Calu3 (cell line): ENCODE data around the gene ADSL. TPM values are rescaled to one million over a fixed set of nuclear protein-coding genes. Genes with fewer than 3 reads are reported as not detected.

Experiments used
- BruUV-seq: library from RNA; stranded (reverse); fragments of 400-500 nt; replicated peaks from 2 replicates; lab custom pipeline; 2021; lab: Mats Ljungman, UMichigan
- CTCF ChIA-PET: fragments of 300-600 bp; sonication (Branson Sonifier 250); formaldehyde crosslinking; loops from one replicate; lab custom pipeline; 2022; ENCODE audit warnings: antibody characterized with exemption; lab: Charles Lee
- DNase-seq: peaks from one replicate; pipeline ENCODE4 v3.0.0; 2022
- H3K27ac Mint-ChIP-seq: one replicate; pipeline ENCODE4 v1.8.0; 2022; ENCODE audit warnings: mixed read lengths; ENCODE audit not compliant: unreplicated experiment
- H3K27me3 Mint-ChIP-seq: one replicate; pipeline ENCODE4 v1.8.0; 2022; ENCODE audit warnings: mixed read lengths; ENCODE audit not compliant: unreplicated experiment
- H3K36me3 Mint-ChIP-seq: one replicate; pipeline ENCODE4 v1.8.0; 2022; ENCODE audit warnings: mild to moderate bottlenecking, moderate library complexity, mixed read lengths; ENCODE audit not compliant: insufficient read depth, unreplicated experiment
- H3K4me1 Mint-ChIP-seq: one replicate; pipeline ENCODE4 v1.8.0; 2022; ENCODE audit warnings: mild to moderate bottlenecking, low read depth, mixed read lengths; ENCODE audit not compliant: unreplicated experiment
- H3K4me3 Mint-ChIP-seq: one replicate; pipeline ENCODE4 v1.8.0; 2022; ENCODE audit warnings: mild to moderate bottlenecking, low read depth, moderate library complexity, mixed read lengths; ENCODE audit not compliant: unreplicated experiment
- H3K9me3 Mint-ChIP-seq: one replicate; pipeline ENCODE4 v1.8.0; 2022; ENCODE audit warnings: low read depth, mixed read lengths; ENCODE audit not compliant: unreplicated experiment
- CTCF ChIP-seq: fragments of 200-600 bp; IDR thresholded peaks from one replicate; pipeline ENCODE4 v1.8.0; 2022; ENCODE audit warnings: antibody characterized with exemption; ENCODE audit not compliant: unreplicated experiment
- intact Hi-C: fragments of 100-400 bp; cut with micrococcal nuclease; formaldehyde crosslinking; loops from one replicate; pipeline ENCODE4 v1.10.0; 2022; ENCODE audit not compliant: unreplicated experiment
- total RNA-seq: library from RNA; stranded (reverse); gene quantifications from 2 replicates; pipeline ENCODE4 v1.2.3, GENCODE V29; 2022

ADSL gene
- total RNA-seq, 1 experiment from 2014 or later: 96.3 TPM

GRCh38 chr22:40324468-40325305 is 21.6 kb upstream of the ADSL start:
- Mint-ChIP-seq H3K27ac (no peak overlapping the region), H3K27me3 (no peaks in the 10 kb centered on the region), H3K36me3 (peaks cover 25% of the 10 kb centered on the region), H3K4me1 (no peaks in the 10 kb centered on the region), H3K4me3 (no peak overlapping the region), H3K9me3 (no peaks in the 10 kb centered on the region)
- BruUV-seq: no TSS peak
- CTCF ChIA-PET: no interaction called here
- DNase-seq: no peak
- intact Hi-C loops: no loop called here
- no peak for TF ChIP-seq CTCF

- peaks cover 29% of the 10 kb centered on the region for H3K36me3 Mint-ChIP-seq
These were observed 21.0 kb upstream of the ADSL start for GRCh38 chr22:40325315-40325714.

DNA sequence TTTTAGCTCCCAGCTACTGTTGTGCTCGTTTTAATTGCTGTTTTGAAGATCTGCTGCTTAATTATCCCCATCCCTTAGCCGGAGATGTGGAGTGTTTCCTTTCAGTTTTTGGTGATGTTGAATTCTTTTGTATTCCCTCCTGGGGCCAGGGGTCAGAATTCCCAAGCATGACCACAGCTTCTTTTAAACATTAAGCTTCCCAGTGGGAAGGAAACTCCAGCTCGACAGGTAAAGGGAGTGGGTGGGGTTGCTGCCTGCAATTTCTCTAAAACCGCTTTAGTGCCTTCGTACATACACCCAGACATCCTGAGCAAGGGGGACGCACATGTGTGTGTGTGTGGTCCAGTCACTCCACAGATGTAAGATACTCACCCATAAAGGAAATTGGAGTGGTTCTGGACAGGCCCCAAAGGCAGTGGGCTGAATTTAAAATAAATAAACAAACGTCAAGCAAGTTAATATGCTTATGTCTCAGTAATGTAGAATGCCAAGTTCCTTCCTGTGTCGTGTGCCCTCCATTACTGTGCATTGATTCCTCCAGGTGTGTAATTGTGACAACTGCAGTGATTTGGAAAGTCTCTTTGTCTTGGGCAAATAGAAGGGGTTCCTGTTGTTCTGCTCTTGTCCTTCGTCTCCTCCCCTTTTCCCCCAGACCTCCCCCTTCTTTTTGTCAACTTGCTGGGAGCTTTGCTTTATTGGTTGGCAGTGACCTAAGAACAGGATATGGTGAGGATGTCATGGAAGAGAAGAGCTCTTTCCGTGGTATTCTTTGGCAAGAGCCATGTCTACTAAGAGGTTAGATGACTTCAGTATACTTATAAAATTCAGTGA is 19.2 kb upstream of the ADSL start:
- H3K36me3 Mint-ChIP-seq: peaks cover 31% of the 10 kb centered on the region
- no peak for TF ChIP-seq CTCF
- no peaks in the 10 kb centered on the region for H3K27me3 Mint-ChIP-seq
- CTCF ChIA-PET: interaction anchor here (0.6 kb wide), 1 partner anchor 405 kb away, joined by 3 read pairs; no protein-coding TSS in a partner anchor
- no peak for DNase-seq
- intact Hi-C loops: no loop called here
- no peak overlapping the region for H3K27ac Mint-ChIP-seq
- no peaks in the 10 kb centered on the region for H3K9me3 Mint-ChIP-seq
- no peak overlapping the region for H3K4me3 Mint-ChIP-seq
- H3K4me1 Mint-ChIP-seq: no peaks in the 10 kb centered on the region
- BruUV-seq: no TSS peak

More at GRCh38 chr22:40325315-40325714, 21.0 kb upstream of the ADSL start:
- no peak overlapping the region for H3K4me3 Mint-ChIP-seq
- no TSS peak for BruUV-seq
- H3K4me1 Mint-ChIP-seq: no peaks in the 10 kb centered on the region
- no peak for DNase-seq
- TF ChIP-seq CTCF: no peak
- CTCF ChIA-PET: no interaction called here
- H3K27me3 Mint-ChIP-seq: no peaks in the 10 kb centered on the region
- intact Hi-C loops: no loop called here
- no peak overlapping the region for H3K27ac Mint-ChIP-seq
- H3K9me3 Mint-ChIP-seq: no peaks in the 10 kb centered on the region

GRCh38 chr22:40328546-40329456 is 17.5 kb upstream of the ADSL start:
- Mint-ChIP-seq H3K9me3 (no peaks in the 10 kb centered on the region), H3K4me1 (no peaks in the 10 kb centered on the region), H3K4me3 (no peak overlapping the region), H3K36me3 (peaks cover 33% of the 10 kb centered on the region), H3K27ac (no peak overlapping the region), H3K27me3 (no peaks in the 10 kb centered on the region)
- CTCF ChIA-PET: interaction anchor here (0.6 to 0.7 kb wide), 2 partner anchors 209 to 293 kb away, joined by 3 to 5 read pairs; no protein-coding TSS in a partner anchor
- no peak for TF ChIP-seq CTCF
- BruUV-seq: no TSS peak
- intact Hi-C loops: no loop called here
- no peak for DNase-seq
